NT2/D1 (cell line): Measurements from ENCODE around the gene IQSEC3.

Experiments
- SUZ12 ChIP-seq: IDR thresholded peaks from 2 replicates; pipeline ENCODE4 v1.6.1; 2011; ENCODE audit not compliant: insufficient read length, insufficient read depth; ENCODE audit errors: extremely low read depth
- YY1 ChIP-seq: IDR thresholded peaks from 2 replicates; pipeline ENCODE4 v1.6.1; 2011; ENCODE audit not compliant: insufficient read length, insufficient read depth
- ZNF274 ChIP-seq: IDR thresholded peaks from 2 replicates; pipeline ENCODE4 v1.6.1; 2011; ENCODE audit warnings: mild to moderate bottlenecking, low read depth, low read length

DNA sequence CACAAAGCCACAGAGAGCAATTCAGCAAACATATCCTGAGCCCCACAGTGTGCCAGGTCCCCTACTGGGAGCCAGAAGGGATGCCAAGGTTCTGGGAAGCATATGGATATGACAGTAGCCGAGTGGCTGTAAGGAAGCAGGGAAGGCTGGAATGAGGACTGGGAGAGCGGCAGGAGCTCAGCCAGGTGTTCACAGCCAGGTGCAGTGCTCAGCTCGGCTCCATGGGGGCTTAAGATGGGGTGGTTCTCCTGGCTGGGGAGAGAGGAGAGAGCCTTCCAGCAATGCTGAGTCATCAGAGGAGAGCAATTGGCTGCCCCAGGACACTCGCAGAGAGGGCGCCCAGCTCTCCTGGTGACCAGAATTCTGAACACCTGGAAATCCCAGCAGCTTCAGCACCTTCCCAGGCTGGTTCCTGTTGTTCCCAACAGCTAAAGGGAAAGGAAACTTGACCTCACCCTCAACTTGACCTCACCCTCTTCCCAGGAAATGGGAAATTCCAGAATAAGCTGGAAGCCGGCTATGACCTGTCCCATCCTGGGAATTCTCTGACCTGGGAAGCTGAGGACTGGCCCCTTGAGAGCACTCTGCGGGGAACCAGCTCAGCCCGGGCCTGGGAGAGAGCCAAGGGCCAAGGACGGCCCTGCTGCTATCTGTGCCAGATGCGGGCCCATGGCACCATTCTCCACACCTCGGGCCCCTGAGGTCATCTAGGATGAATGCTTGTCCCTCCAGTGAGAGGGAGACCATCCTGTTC is 112.7 kb downstream of the IQSEC3 start:
- TF ChIP-seq SUZ12 (no peak), YY1 (no peak), ZNF274 (no peak)
